Type B pancreatic cell (in vitro differentiated cells): ENCODE results near the gene TUBGCP3. TPM values are rescaled to one million over a fixed set of nuclear protein-coding genes. Genes with fewer than 3 reads are reported as not detected.

Experiments used
- DNase-seq: peaks from one replicate; pipeline ENCODE4 v3.0.0; 2021; ENCODE audit warnings: mixed read lengths; ENCODE audit not compliant: unreplicated experiment; ENCODE audit errors: extremely low spot score
- H3K27ac Mint-ChIP-seq: 2 replicates; pipeline ENCODE4 v1.8.0; 2021; ENCODE audit warnings: mild to moderate bottlenecking, mixed read lengths
- H3K27me3 Mint-ChIP-seq: 2 replicates; pipeline ENCODE4 v1.8.0; 2021; ENCODE audit warnings: mixed read lengths
- H3K36me3 Mint-ChIP-seq: 2 replicates; pipeline ENCODE4 v1.8.0; 2021; ENCODE audit warnings: mixed read lengths
- H3K4me1 Mint-ChIP-seq: one replicate; pipeline ENCODE4 v1.8.0; 2021; ENCODE audit warnings: mixed read lengths; ENCODE audit not compliant: unreplicated experiment
- H3K4me3 Mint-ChIP-seq: 2 replicates; pipeline ENCODE4 v1.8.0; 2021; ENCODE audit warnings: mild to moderate bottlenecking, mixed read lengths
- H3K9me3 Mint-ChIP-seq: 2 replicates; pipeline ENCODE4 v1.8.0; 2021; ENCODE audit warnings: mixed read lengths
- CTCF ChIP-seq: fragments of 200-600 bp; sonication (generic); conservative IDR thresholded peaks from 2 replicates; pipeline ENCODE4 v1.5.0; 2021; ENCODE audit warnings: antibody characterized with exemption, mild to moderate bottlenecking
- total RNA-seq: library from RNA; stranded (reverse); gene quantifications from 2 replicates; pipeline ENCODE4 v1.2.1, GENCODE V29; 2021; ENCODE audit warnings: low replicate concordance

Gene TUBGCP3
- total RNA-seq, 1 donor from 2014 or later = 34.0 TPM

- Mint-ChIP-seq H3K4me1 (peaks cover 4% of the 10 kb centered on the region), H3K36me3 (no peaks in the 10 kb centered on the region), H3K4me3 (peak overlapping the region; percentile 83), H3K27me3 (peaks cover 36% of the 10 kb centered on the region), H3K9me3 (no peaks in the 10 kb centered on the region), H3K27ac (peak overlapping the region; percentile 57)
- peak; percentile 71 for DNase-seq
- TF ChIP-seq CTCF = no peak
Measured at GRCh38 chr13:112619730-112620631, 32.0 kb upstream of the TUBGCP3 start.

GRCh38 chr13:112618501-112618900, 30.5 kb upstream of the TUBGCP3 start:
- Mint-ChIP-seq H3K27ac (no peak overlapping the region), H3K9me3 (no peaks in the 10 kb centered on the region), H3K27me3 (peaks cover 41% of the 10 kb centered on the region), H3K36me3 (no peaks in the 10 kb centered on the region), H3K4me1 (peaks cover 4% of the 10 kb centered on the region), H3K4me3 (no peak overlapping the region)
- TF ChIP-seq CTCF = no peak
- peak; percentile 64 for DNase-seq

DNA sequence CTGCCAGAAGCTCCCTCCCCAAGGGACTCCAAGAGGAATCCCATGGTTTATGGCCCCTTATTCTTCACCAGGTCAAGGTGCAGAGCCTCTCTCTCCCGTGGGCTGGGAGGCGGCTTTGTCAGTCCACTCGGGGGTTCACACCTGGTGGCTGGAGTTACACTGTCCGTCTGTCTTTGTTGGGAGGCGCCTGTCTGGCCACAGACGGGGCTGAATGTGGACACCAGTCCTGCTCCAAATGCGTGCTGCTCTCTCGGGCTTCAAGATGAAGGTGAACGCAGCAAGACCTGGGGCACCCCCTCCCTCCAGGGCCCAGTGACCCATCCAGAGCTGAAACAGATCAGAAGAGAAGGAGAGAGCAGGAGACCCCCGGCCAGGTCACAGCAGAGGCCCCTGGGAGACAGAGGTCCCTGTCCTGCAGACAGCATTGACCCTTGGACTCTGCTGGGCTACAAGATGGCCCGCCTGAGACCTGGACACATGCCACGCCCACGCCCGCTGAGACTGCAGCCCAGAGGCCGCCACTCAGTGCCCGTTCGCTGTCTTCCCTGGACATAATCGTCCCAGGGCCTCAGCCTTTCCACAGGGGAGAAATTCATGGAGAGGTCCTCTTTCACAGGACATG, 29.9 kb upstream of the TUBGCP3 start:
- Mint-ChIP-seq H3K4me1 (peaks cover 4% of the 10 kb centered on the region), H3K36me3 (no peaks in the 10 kb centered on the region), H3K27ac (no peak overlapping the region), H3K4me3 (no peak overlapping the region), H3K9me3 (no peaks in the 10 kb centered on the region), H3K27me3 (peaks cover 34% of the 10 kb centered on the region)
- TF ChIP-seq CTCF = no peak
- DNase-seq = peak; percentile 53

DNA sequence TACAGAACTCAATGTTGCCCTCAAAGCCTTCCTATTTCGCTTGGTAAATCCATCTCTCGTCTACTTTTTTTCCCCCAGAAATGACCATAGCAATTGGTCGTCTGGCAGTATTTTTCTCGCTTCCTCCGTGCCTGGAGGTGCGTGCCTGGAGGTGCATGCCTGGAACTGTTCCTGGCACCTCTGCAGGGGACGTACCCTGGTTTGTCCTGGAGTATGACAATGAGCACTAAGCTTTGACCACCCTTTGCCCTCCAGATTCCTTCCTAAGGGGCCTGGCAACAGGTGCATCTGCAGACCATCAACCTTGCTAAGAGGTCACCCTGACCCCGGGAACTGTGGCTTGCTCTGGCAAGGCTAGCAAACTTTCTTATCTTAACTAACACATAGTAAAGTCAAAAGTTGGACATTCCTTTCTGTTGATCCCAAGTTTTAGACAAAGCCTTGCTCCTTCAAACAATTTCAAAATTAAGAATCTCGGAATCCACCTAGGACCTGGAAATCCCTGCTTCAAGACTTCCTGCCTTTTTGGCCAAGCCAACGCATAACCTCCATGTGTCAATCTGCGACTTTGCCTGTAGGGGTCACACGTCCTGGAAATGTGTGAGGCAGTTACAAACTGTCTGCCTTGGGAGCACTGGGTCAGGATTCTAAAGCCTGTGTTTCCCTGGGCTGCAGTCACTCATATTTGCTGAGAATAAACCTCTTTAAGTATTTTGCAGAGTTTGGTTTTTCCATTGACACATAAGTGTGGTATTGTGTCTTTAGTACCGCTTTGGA, 28.8 kb upstream of the TUBGCP3 start:
- TF ChIP-seq CTCF = peak; percentile 77
- H3K4me1 Mint-ChIP-seq = peaks cover 4% of the 10 kb centered on the region
- peaks cover 28% of the 10 kb centered on the region for H3K27me3 Mint-ChIP-seq
- no peak overlapping the region for H3K27ac Mint-ChIP-seq
- no peaks in the 10 kb centered on the region for H3K9me3 Mint-ChIP-seq
- H3K4me3 Mint-ChIP-seq = no peak overlapping the region
- no peaks in the 10 kb centered on the region for H3K36me3 Mint-ChIP-seq
- peak; percentile 52 for DNase-seq

DNA sequence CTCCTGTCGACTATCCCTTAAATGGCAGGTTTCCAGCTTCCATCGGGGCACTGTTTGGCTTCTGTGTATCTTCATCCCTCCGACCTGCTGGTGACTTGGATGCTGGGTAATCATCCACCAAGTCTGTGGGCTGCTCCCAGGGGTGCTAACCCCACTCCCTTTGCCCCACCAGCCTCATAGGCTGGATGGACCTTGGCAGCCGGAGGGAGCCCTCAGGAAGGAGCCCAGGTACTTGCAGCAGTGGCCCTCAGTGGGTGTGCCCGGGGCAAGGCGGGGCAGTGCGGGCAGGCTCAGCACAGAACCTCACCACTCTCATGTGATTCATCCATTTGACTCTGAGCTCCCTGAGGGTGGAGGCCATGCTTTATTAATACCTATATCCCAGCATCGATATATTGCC, 27.4 kb upstream of the TUBGCP3 start:
- peak; percentile 59 for DNase-seq
- no peak overlapping the region for H3K4me3 Mint-ChIP-seq
- no peaks in the 10 kb centered on the region for H3K9me3 Mint-ChIP-seq
- H3K27ac Mint-ChIP-seq = no peak overlapping the region
- H3K36me3 Mint-ChIP-seq = no peaks in the 10 kb centered on the region
- H3K27me3 Mint-ChIP-seq = peaks cover 33% of the 10 kb centered on the region
- no peak for TF ChIP-seq CTCF
- peaks cover 4% of the 10 kb centered on the region for H3K4me1 Mint-ChIP-seq
